Peyer's patch (tissue), 4 donors: ENCODE data around the gene IL17C.

Experiments
- POLR2A ChIP-seq, 2 donors: fragments of 450-650 bp; IDR thresholded peaks; one replicate each; pipeline ENCODE4 v1.5.1; 2017; ENCODE audit warnings: antibody characterized with exemption in 2 of 2, mild to moderate bottlenecking in 2 of 2, moderate library complexity in 2 of 2
- TF ChIP-seq, protein P1 (sequence below), 6 experiments: fragments of 450-650 bp in 4 of 6; fragments of 200-600 bp in 2 of 6; sonication (generic) in 1 of 6; IDR thresholded peaks; one replicate each; pipeline ENCODE4 v1.5.1; 2017 to 2019; ENCODE audit warnings: antibody characterized with exemption in 6 of 6, mild to moderate bottlenecking in 3 of 6, moderate library complexity in 1 of 6

DNA sequence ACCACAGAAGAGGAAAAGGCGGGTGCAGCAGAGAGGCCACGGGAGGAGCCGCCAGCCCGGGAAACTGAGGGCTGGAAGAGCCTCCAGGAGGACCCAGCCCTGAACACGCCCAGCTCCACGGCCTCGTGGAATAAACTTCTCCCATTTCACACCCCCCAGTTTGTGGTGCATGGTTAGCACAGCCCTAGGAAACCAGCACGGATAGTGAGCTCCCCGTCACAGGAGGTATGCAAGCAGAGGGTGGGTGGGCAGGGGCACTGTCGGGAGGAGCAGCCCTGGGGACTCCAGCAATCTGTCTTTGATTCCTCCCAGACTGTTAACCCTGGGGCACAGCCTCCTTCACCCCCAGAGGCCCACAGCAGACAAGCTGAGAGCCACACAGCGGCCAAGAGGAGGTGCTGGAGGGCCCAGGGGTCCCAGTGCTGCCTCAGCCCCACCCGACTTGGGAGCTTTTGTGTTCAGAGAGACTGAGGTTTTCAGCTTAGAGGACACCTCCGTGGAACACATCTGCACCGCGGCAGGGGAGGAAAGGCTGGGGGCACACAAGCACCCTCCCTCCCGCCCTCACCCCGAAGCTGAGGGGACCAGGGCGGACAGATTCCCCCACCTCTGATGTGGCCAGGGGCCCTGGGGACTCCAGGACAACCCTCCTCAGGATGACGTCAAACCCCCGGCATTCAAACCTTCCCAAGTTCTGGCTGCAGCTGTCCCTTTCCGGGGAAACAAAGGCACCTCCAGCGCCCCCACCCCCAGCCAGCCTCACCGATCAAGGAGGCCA lies 1.7 kb upstream of the IL17C start:
- TF ChIP-seq POLR2A (IDR thresholded peaks at IDR 0.05): no peak
- TF ChIP-seq, protein P1, sequence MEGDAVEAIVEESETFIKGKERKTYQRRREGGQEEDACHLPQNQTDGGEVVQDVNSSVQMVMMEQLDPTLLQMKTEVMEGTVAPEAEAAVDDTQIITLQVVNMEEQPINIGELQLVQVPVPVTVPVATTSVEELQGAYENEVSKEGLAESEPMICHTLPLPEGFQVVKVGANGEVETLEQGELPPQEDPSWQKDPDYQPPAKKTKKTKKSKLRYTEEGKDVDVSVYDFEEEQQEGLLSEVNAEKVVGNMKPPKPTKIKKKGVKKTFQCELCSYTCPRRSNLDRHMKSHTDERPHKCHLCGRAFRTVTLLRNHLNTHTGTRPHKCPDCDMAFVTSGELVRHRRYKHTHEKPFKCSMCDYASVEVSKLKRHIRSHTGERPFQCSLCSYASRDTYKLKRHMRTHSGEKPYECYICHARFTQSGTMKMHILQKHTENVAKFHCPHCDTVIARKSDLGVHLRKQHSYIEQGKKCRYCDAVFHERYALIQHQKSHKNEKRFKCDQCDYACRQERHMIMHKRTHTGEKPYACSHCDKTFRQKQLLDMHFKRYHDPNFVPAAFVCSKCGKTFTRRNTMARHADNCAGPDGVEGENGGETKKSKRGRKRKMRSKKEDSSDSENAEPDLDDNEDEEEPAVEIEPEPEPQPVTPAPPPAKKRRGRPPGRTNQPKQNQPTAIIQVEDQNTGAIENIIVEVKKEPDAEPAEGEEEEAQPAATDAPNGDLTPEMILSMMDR (IDR thresholded peaks at IDR 0.05): no peak
